NOMO-1 treated with dmso at 0.1 percent for 144 hours (cell line): ENCODE measurements around the gene WDR55.
A peak's percentile ranks its signal among the peaks of the same experiment; 100 is the strongest.
"Not testable (repeated sequence)": the region's sequence is repeated elsewhere in the genome, so short reads cannot be mapped to it uniquely, and the experiment has no call there.

Experiments
- DNase-seq: peaks from one replicate; lab custom pipeline; 2025; ENCODE audit not compliant: unreplicated experiment; lab: John Stamatoyannopoulos, UW

Gene WDR55

DNA sequence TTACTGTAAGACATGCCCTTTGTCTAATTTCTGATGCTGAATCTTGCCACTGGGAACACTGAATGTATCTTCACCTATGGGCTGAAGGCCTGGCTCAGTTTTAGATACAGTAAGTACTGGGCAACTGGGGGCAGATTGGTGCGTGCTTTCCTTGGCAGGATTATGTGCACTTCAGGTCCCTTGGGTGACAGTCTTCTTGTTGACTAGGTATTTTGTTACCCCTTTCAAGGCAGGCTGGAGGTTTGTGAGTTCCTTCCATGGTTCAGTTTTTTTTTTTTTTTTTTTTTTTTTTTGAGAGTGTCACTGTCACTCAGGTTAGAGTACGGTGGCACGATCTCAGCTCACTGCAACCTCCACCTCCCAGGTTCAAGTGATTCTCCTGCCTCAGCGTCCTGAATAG lies 43.1 kb downstream of the WDR55 start:
- DNase-seq = no peak

DNA sequence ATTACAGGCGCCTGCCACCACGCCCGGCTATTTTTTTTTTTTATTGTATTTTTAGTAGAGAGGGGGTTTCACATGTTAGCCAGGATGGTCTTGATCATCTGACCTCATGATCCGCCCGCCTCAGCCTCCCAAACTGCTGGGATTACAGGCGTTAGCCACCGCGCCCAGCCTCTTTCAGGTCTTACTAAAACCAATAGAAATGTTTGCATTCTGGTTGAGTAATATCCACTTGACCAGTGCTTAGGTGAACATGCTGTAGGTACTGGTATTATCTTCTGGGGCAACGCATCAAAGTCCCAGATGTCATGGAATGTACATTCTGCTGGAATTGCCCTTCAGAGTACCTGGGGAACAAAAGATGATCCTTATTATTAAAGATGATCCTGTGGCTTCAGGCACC lies 44.1 kb downstream of the WDR55 start:
- not testable (repeated sequence) for DNase-seq

GRCh38 chr5:140710899-140711552 lies 46.3 kb downstream of the WDR55 start:
- peak; percentile 81 for DNase-seq

DNA sequence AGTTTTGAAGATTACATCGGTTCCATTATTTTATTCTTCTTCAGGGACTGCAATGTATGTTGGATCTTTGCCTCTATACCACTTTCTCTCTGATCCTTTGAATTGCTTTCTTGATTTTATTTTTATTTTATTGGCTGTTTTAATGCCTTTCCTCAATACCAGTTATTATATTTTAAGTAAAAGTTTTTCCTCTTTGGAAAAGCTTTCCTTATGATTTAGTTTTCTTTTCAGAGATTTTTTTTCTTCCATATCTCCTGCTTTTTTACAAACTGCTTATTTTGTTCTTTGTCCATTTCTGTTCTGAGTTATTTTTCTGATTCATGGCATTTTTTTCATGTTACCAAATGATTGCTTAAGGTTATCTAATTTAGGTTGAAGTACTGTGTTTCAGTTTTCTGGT lies 47.1 kb downstream of the WDR55 start:
- no peak for DNase-seq

- no peak for DNase-seq
Observed at GRCh38 chr5:140713562-140714094, 48.9 kb downstream of the WDR55 start.

DNA sequence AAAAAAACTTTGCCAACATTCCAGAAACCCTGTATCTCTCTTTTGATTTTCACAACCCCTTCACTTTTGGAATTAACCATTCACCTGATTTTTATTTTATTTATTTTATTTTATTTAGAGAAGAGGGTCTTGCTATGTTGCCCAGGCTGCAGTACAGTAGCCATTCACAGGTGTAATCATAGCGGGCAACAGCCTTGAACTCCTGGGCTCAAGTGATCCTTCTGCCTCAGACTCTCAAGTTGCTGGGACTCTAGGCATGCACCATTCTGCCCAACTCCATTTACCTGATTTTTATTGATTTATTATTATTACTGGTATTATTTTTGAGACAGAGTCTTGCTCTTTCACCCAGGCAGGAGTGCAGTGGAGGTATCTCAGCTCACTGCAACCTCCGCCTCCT lies 51.5 kb downstream of the WDR55 start:
- DNase-seq = not testable (repeated sequence)

DNA sequence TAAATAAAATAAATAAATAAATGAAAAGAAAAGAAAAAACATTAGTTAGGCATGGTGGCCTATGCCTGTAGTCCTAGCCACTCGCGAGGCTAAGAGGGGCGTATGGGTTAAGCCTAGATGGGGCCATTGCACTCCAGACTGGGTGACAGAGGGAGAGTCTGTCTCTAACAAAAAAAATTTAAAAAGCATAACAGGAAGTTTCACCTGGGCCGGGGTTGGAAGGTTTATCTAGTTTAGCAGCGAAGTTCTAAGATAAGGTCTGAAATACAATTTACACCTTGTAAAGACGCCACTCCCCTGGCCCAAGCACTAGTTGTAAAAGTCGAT lies 53.5 kb downstream of the WDR55 start:
- DNase-seq = no peak

- peak; percentile 1 for DNase-seq
Observed at GRCh38 chr5:140720738-140721137, 56.0 kb downstream of the WDR55 start.

- not testable (repeated sequence) for DNase-seq
Observed at GRCh38 chr5:140721395-140721794, 56.7 kb downstream of the WDR55 start.
